GM19397 (cell line): ENCODE results near the gene GSTP1.
"Not testable (repeated sequence)": the region's sequence is repeated elsewhere in the genome, so short reads cannot be mapped to it uniquely, and the experiment has no call there.

Source experiments
- ATAC-seq: cut with Tn5 transposase; IDR thresholded peaks from one replicate; pipeline ENCODE4 v1.9.1; 2021; ENCODE audit warnings: mild to moderate bottlenecking, moderate library complexity; ENCODE audit not compliant: unreplicated experiment

The GSTP1 gene

GRCh38 chr11:67594480-67594879 lies 10.9 kb downstream of the GSTP1 start:
- no peak for ATAC-seq

- no peak for ATAC-seq
Measured at GRCh38 chr11:67596753-67597300, 13.2 kb downstream of the GSTP1 start.

GRCh38 chr11:67597458-67597857 lies 13.8 kb downstream of the GSTP1 start:
- ATAC-seq = not testable (repeated sequence)

- not testable (repeated sequence) for ATAC-seq
Measured at GRCh38 chr11:67597963-67598362, 14.4 kb downstream of the GSTP1 start.

- ATAC-seq = no peak
Measured at GRCh38 chr11:67599149-67599548, 15.5 kb downstream of the GSTP1 start.

GRCh38 chr11:67600324-67601029 lies 16.9 kb downstream of the GSTP1 start:
- peak; percentile 73 for ATAC-seq

- ATAC-seq = no peak
Measured at GRCh38 chr11:67601098-67601497, 17.5 kb downstream of the GSTP1 start.

GRCh38 chr11:67604119-67604518 lies 20.5 kb downstream of the GSTP1 start:
- not testable (repeated sequence) for ATAC-seq

- no peak for ATAC-seq
Measured at GRCh38 chr11:67604815-67605214, 21.2 kb downstream of the GSTP1 start.

GRCh38 chr11:67605231-67606011 lies 21.8 kb downstream of the GSTP1 start:
- ATAC-seq = no peak

GRCh38 chr11:67606093-67606491 lies 22.5 kb downstream of the GSTP1 start:
- no peak for ATAC-seq

GRCh38 chr11:67606492-67607295 lies 23.1 kb downstream of the GSTP1 start, which contains the start of gene NDUFV1:
Gene NDUFV1, plus strand, starts transcription at chr11:67606936. Its CDS starts 69 bp downstream, at chr11:67607005.
- ATAC-seq = peak; percentile 94

GRCh38 chr11:67607507-67607906 lies 23.9 kb downstream of the GSTP1 start:
- ATAC-seq = no peak

- ATAC-seq = no peak
Measured at GRCh38 chr11:67608486-67608885, 24.9 kb downstream of the GSTP1 start.

- ATAC-seq = no peak
Measured at GRCh38 chr11:67609316-67609715, 25.7 kb downstream of the GSTP1 start.

- no peak for ATAC-seq
Measured at GRCh38 chr11:67610302-67610868, 26.8 kb downstream of the GSTP1 start.

GRCh38 chr11:67611165-67611564 lies 27.6 kb downstream of the GSTP1 start:
- no peak for ATAC-seq

GRCh38 chr11:67611704-67612587 lies 28.3 kb downstream of the GSTP1 start:
- ATAC-seq = no peak

- ATAC-seq = no peak
Measured at GRCh38 chr11:67612751-67613150, 29.1 kb downstream of the GSTP1 start.
